WTC11 (cell line): Measurements from ENCODE around the gene NLRP5.

Experiments
- CBFB ChIP-seq: sonication (generic); formaldehyde crosslinking; IDR thresholded peaks from 2 replicates; pipeline ENCODE4 v1.8.1; 2022; ENCODE audit warnings: mild to moderate bottlenecking, low read depth, missing genetic modification reagents
- NR2C2 ChIP-seq: sonication (generic); formaldehyde crosslinking; IDR thresholded peaks from 2 replicates; pipeline ENCODE4 v1.8.0; 2022; ENCODE audit warnings: mild to moderate bottlenecking, missing genetic modification reagents
- OVOL2 ChIP-seq: fragments of 250-450 bp; sonication (Bioruptor Pico); IDR thresholded peaks from 2 replicates; pipeline ENCODE4 v1.9.0; 2021; ENCODE audit warnings: mild to moderate bottlenecking, borderline replicate concordance
- ZNF138 ChIP-seq: sonication (generic); formaldehyde crosslinking; conservative IDR thresholded peaks from 2 replicates; pipeline ENCODE4 v1.8.1; 2022; ENCODE audit warnings: mild to moderate bottlenecking, moderate library complexity, missing genetic modification reagents
- TF ChIP-seq, protein P1 (sequence below): sonication (generic); formaldehyde crosslinking; conservative IDR thresholded peaks from 2 replicates; pipeline ENCODE4 v1.8.1; 2023; ENCODE audit warnings: mild to moderate bottlenecking, low read depth, missing genetic modification reagents, moderate library complexity
- TF ChIP-seq, protein P2 (sequence below): fragments of 200-600 bp; IDR thresholded peaks from 2 replicates; pipeline ENCODE4 v1.8.0; 2022; ENCODE audit warnings: antibody characterized with exemption
- TF ChIP-seq, protein P3 (sequence below): fragments of 250-450 bp; sonication (Bioruptor Pico); IDR thresholded peaks from 2 replicates; pipeline ENCODE4 v1.9.0; 2021; ENCODE audit warnings: mild to moderate bottlenecking
- TF ChIP-seq, protein P4 (sequence below): sonication (generic); formaldehyde crosslinking; IDR thresholded peaks from 2 replicates; pipeline ENCODE4 v1.8.0; 2022; ENCODE audit warnings: mild to moderate bottlenecking, missing genetic modification reagents
- TF ChIP-seq, protein P5 (sequence below): sonication (generic); formaldehyde crosslinking; IDR thresholded peaks from 2 replicates; pipeline ENCODE4 v1.8.0; 2023; ENCODE audit warnings: missing genetic modification reagents

DNA sequence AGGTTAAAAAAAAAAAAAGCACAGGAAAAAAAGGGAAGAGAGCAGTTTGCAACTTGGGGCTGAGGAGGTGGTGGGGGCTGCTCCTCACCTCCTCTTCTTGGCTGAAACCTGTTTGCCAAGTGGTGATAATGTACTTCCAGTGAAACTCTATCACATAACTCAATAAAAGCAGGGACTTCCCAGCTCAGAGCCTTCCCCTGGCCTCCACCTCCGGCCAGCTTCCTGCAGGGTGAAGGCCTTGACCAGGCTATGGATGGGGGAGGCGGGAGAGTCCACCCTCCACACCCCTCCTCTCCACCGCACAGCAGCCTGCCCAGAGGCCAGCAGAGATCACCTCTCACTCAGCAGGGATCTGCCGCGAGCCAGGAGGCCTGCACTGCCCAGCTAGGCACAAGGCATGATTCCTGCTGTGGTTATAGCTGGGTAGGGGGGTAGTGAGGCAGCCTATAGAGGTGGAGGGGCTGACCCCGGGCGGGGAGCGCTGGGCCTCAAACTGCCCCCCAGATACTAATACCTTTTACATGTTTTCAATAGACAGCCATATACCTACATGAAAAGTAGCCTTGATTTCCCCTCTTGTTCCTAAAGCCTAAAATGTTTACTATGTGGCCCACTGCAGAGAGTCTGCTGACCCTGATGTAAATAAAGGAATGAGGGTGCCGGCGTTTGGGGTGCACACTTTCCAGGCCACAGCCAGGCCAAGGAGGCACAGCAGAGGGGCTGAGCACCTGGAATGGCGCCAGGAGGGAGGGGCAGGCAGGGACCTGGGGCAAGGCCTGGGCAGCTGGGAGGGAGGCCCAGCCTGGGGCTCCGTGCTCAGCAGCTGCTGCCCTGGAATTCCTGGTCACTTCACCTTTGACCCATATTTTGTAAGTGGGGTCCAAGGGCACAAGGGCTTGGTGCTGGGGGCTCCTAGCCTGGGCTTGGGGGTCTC lies 124.2 kb downstream of the NLRP5 start:
- no peak for TF ChIP-seq CBFB
- TF ChIP-seq OVOL2 (CRISPR knock-in tag), result no peak
- TF ChIP-seq, protein P1, sequence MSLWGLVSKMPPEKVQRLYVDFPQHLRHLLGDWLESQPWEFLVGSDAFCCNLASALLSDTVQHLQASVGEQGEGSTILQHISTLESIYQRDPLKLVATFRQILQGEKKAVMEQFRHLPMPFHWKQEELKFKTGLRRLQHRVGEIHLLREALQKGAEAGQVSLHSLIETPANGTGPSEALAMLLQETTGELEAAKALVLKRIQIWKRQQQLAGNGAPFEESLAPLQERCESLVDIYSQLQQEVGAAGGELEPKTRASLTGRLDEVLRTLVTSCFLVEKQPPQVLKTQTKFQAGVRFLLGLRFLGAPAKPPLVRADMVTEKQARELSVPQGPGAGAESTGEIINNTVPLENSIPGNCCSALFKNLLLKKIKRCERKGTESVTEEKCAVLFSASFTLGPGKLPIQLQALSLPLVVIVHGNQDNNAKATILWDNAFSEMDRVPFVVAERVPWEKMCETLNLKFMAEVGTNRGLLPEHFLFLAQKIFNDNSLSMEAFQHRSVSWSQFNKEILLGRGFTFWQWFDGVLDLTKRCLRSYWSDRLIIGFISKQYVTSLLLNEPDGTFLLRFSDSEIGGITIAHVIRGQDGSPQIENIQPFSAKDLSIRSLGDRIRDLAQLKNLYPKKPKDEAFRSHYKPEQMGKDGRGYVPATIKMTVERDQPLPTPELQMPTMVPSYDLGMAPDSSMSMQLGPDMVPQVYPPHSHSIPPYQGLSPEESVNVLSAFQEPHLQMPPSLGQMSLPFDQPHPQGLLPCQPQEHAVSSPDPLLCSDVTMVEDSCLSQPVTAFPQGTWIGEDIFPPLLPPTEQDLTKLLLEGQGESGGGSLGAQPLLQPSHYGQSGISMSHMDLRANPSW (CRISPR knock-in tag), result no peak
- TF ChIP-seq, protein P2, sequence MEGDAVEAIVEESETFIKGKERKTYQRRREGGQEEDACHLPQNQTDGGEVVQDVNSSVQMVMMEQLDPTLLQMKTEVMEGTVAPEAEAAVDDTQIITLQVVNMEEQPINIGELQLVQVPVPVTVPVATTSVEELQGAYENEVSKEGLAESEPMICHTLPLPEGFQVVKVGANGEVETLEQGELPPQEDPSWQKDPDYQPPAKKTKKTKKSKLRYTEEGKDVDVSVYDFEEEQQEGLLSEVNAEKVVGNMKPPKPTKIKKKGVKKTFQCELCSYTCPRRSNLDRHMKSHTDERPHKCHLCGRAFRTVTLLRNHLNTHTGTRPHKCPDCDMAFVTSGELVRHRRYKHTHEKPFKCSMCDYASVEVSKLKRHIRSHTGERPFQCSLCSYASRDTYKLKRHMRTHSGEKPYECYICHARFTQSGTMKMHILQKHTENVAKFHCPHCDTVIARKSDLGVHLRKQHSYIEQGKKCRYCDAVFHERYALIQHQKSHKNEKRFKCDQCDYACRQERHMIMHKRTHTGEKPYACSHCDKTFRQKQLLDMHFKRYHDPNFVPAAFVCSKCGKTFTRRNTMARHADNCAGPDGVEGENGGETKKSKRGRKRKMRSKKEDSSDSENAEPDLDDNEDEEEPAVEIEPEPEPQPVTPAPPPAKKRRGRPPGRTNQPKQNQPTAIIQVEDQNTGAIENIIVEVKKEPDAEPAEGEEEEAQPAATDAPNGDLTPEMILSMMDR, result no peak
- TF ChIP-seq, protein P3, sequence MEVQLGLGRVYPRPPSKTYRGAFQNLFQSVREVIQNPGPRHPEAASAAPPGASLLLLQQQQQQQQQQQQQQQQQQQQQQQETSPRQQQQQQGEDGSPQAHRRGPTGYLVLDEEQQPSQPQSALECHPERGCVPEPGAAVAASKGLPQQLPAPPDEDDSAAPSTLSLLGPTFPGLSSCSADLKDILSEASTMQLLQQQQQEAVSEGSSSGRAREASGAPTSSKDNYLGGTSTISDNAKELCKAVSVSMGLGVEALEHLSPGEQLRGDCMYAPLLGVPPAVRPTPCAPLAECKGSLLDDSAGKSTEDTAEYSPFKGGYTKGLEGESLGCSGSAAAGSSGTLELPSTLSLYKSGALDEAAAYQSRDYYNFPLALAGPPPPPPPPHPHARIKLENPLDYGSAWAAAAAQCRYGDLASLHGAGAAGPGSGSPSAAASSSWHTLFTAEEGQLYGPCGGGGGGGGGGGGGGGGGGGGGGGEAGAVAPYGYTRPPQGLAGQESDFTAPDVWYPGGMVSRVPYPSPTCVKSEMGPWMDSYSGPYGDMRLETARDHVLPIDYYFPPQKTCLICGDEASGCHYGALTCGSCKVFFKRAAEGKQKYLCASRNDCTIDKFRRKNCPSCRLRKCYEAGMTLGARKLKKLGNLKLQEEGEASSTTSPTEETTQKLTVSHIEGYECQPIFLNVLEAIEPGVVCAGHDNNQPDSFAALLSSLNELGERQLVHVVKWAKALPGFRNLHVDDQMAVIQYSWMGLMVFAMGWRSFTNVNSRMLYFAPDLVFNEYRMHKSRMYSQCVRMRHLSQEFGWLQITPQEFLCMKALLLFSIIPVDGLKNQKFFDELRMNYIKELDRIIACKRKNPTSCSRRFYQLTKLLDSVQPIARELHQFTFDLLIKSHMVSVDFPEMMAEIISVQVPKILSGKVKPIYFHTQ, result no peak
- TF ChIP-seq ZNF138 (CRISPR knock-in tag), result no peak
- TF ChIP-seq NR2C2 (CRISPR knock-in tag), result no peak
- TF ChIP-seq, protein P4, sequence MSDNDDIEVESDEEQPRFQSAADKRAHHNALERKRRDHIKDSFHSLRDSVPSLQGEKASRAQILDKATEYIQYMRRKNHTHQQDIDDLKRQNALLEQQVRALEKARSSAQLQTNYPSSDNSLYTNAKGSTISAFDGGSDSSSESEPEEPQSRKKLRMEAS (CRISPR knock-in tag), result no peak
- TF ChIP-seq, protein P5, sequence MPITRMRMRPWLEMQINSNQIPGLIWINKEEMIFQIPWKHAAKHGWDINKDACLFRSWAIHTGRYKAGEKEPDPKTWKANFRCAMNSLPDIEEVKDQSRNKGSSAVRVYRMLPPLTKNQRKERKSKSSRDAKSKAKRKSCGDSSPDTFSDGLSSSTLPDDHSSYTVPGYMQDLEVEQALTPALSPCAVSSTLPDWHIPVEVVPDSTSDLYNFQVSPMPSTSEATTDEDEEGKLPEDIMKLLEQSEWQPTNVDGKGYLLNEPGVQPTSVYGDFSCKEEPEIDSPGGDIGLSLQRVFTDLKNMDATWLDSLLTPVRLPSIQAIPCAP (CRISPR knock-in tag), result no peak
